AG08396 (cell line): Measurements from ENCODE around the gene TUBG1.
"Not testable (repeated sequence)": the region's sequence is repeated elsewhere in the genome, so short reads cannot be mapped to it uniquely, and the experiment has no call there.

Experiments
- DNase-seq: peaks from one replicate; pipeline ENCODE4 v3.0.0; 2012; ENCODE audit warnings: low spot score, mixed read lengths

TUBG1 gene

DNA sequence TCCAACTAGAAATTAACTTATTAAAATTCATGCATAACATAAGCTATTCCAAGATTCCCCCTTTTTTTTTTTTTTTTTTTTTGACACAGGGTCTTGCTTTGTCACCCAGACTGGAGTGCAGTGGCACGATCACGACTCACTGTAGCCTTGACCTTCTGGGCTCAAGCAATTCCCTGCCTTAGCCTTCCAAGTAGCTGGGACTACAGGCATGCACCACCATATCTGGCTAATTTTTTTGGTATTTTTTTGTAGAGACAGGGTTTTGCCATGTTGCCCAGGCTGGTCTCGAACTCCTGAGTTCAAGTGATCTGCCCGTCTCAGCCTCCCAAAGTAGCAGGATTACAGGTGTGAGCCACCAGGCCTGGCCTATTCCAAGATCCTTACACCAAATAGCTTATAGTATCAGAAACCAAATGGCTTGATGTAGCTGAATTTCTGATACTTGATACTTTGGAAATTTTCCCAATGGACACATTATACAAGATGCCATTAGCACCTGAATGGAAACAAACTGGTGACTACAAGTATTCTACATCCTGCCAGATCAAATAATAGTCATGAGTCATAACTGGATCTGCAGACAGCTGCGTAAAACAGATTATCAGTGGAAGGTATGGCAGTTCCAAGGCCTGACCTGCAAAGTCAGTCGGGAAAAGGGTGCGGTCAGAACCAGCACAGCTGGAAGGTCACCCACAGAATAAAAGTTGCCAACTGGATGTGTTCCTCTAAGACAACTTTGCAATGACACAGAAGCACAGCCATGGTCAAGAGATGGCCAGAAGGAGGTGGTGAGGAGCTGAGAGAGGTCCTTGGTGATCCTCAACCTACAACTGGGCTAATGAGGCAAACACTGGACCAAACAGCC is 14.5 kb downstream of the TUBG1 start:
- DNase-seq = no peak

DNA sequence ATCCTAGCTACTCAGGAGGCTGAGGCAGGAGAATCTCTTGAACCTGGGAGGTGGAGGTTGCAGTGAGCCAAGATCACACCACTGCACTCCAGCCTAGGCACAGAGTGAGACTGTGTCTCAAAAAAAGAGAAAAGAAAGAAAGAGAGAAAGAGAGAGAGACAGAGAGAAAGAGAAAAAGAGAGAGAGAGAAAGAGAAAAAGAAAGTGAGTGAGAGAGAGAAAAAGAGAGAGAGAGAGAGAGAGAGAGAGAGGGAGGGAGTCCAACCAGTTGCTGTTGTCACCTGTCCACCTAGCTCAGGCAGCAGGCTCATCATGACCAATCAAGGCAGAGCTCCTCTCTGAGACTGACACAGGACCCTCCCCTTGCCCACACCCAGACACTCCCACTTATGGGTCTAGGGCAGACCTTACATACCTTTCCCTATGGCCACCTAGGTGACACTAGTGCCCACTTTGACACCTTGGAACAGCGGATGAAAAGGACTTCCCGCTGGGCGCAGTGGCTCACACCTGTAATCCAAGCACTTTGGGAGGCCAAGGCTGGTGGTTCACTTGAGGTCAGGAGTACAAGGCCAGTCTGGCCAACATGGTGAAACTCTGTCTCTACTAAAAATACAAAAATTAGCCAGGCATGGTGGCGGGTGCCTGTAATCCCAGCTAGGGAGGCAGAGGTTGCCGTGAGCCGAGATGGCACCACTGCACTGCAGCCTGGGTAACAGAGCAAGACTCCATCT is 17.7 kb downstream of the TUBG1 start:
- DNase-seq = not testable (repeated sequence)

DNA sequence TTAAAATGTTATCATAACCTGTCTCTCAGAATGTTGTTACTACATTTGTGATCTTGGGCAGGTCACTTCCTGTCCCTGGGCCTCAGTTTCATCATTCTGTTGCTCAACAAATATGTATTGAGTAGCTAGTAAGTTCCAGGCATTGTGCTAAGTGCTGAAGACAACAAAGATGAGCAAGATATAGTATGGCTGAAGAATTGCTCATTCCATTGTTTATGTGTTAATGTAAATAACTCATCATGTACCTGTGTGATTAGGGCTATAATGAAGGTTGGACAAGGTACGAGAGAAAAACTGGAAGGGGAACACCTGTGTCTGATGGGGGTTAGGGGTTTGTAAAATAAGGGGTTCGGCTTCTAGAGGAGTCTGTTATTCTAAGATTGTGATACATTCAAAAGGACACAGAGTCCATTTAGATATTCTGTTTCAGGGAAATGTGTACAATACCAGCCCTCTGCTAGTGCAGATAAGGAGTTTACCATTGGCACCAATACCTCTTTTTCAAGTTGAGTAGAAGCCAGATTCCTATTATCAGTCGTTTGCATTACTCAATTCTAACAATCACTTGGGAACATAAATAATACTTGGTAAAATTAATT is 20.0 kb downstream of the TUBG1 start:
- no peak for DNase-seq

DNA sequence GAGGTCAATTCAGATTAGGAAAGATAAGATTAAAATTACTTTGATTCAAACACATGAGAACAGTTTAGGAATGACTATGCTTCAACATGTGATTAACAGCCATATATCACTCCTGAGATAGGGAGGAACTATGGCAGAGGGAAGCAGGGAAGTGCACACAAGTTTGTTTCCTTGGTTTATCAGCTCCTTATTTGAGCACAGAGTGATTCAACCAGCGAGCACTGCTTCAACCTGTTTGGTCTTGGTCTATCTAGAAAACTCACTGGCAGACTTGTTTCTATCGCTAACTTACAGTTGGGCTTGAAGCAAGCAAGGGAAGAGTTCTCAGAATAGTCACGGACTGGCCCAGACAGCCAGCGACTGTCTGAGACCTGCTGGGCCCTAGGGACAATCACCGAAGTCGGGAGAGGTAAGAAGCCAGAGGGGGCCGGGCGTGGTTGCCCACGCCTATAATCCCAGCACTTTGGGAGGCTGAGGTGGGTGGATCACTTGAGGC is 23.5 kb downstream of the TUBG1 start:
- no peak for DNase-seq

DNA sequence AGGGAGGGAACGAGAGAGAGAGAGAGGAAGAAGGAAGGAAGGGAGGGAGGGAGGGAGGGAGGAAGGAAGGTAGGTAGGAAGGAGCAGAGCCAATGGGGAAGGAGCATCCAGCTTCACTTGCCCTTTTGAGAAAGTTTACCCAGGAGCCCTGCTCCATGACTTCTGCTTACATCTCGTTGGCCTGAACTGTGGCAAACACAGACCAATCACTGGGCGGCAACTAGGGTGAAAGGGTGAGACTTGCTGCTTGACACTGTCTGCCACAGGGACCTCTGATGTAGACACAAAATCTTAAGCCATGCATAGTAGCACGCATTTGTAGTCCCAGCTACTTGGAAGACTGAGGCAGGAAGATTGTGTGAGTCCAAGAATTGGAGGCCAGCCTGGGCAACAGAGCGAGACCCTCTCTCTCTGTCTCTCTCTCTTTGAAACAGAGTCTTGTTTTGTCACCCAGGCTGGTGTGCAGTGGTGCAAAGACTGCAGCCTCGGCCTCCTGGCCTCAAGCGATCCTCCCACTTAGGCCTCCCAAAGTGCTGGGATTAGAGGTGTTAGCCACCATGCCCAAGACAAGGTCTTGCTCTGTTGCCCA is 30.1 kb downstream of the TUBG1 start:
- no peak for DNase-seq

DNA sequence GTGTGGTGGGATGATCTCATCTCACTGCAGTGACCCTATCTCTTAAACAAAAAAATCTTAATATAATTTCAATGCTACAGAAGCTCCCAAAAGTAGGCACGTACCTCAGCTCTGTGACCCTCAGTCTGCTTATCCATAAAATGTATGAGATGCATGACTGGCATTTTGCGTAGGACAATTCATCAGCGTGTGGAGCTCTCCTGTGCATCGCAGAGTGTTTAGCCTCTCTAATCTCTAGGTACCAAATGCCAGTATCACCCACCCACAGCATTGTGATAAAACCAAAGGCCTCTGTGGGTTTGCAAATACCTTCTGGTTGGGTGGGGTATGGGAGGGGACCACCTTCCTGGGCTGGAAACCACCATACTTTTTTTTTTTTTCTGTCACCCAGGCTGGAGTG is 30.6 kb downstream of the TUBG1 start:
- DNase-seq = no peak

DNA sequence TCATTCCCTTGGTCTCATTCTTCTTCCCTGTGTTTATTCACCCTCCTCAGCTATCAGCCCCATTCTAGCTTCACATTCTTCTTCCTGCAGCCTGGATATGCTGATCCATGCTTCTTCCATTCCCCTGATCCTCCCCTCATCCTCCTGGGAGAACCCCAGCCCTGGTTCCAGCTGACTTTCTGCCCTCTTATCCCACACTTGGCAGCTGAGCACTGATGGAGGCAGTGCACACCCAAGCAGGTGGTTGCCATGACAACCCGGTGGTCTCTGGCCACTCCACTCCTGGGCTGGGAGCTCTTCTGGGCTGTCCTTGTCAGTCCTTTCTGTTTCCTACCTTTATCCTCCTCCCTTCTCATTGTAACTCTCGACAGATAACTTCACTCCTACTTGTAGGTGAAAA is 32.9 kb downstream of the TUBG1 start:
- DNase-seq = no peak

DNA sequence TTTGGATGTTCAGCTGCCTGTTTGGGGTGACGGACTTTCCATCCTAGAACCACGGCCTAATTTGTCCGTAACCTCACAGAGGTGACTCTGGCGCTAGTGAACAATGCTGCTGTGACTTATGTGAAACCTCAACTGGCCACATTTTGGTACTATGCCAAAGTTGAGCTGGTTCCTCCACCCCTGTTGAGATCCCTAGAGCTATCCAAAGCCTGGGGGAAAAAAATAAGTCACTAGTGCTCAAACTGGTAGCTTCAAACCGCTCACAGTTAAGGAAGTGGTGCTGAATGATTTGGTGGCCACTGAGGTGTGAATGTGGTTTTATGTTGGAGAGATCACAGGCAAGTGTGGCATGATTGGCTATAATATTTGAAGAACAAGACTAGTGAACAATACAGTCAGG is 38.3 kb downstream of the TUBG1 start:
- no peak for DNase-seq

DNA sequence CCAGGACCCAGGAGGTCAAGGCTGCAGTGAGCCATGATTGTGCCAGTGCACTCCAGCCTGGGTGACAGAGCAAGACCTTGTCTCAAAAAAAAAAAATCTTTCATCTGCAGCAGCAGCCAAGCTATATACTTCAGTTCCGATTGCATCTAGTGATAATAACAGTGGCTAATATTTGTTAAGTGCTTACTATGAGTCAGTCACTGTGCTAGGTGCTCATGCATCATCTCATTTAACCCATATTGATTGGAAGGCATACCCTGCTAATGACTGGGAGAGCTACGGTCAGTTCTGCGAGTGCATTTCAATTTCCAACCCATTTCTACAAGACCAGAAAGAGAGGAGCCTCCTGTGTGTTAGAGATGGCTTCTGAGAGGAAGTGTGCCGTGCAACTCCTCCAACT is 41.9 kb downstream of the TUBG1 start:
- DNase-seq = no peak

DNA sequence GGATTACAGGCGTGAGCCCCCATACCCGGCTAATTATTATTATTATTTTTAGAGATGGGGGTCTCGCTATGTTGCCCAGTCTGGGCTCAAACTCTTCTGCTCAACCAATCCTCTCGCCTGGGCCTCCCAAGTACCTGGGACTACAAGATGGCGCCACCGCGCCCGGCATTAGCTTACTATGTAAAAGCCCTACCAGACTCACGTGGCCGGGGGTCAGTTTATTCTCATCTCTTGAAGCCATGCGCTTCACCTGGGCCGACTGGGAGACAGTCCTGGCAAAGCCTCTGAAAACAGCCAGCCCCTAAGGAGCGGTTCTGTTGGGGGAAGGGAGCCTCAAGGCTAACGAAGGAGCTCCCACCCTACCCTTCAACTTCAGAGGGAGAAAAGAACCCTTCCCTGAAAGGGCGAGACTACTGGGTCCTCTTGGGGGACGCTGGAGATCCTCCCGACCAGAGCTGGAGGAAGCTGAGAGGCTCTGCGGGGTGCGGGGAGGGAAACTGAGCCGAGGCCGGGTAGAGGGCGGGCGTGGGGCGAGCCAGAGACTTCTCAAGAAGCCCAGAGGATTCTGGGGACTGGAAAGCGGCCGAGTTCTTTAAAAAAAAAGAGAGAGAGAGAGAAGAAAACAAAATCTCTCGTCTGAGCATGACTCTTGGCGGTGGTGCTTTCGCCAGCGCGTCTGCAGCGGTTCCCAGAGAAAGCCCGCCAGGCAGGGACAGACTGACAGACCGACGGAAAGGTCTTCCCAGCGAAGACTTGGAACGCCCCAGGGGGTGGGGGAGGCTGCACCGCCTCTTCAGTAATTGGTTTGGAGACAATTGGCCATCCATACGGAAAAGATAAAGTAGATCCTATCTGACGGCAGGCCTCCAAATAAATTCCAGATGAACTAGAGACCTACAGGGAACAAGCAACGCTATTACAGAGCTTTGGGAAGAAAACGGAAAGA is 44.0 kb downstream of the TUBG1 start:
- peak; percentile 62 for DNase-seq

DNA sequence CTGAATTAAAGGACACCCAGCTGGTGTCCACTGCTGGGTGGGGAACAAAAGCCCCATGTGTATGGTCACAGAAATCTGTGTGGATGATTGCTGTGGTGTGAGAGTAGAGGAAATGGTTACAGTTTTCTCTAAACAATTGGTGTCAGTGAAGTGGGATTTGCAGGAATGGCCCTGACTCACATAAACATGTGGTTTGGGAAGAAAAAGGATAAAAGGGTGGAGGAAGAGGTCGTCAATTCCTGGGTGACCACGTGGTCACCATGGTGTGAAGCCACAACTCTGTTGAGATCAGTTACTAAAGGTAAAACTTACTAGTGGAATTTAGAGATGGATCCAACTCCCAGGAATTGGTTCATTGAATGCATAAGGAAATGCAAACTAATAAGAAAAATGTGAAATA is 46.0 kb downstream of the TUBG1 start:
- peak; percentile 48 for DNase-seq

DNA sequence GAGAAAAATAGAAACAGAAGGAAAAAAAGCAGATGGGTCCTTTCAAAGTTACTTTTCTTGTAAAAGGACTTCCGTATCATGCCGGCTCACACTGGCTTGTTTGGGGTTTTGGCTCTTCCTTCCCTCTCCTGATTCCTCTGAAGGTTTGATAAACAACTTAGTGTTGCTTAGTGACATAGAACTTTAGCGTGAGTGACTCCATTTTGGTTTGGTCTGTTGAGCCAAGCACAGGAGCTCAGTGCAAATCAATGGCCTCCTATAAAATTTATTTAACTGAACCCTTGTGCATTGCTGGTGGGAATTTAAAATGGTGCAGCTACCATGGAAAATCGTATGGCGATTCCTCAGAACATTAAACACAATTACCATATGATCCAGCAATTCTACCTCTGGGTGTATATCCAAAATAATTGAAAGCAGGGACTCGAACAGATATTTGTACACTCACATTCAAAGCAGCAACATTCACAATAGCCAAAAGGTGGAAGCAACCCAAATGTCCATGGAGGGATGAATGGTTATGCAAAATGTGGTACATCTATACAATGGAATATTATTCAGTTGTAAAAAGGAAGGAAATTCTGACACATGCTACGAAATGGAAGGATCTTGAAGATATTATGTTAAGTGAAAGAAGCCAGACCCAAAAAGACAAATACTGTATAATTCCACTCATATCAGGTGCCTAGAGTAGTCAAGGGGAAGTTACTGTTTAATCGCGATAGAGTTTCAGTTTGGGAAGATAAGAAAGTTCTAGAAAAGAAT is 48.5 kb downstream of the TUBG1 start:
- peak; percentile 1 for DNase-seq

DNA sequence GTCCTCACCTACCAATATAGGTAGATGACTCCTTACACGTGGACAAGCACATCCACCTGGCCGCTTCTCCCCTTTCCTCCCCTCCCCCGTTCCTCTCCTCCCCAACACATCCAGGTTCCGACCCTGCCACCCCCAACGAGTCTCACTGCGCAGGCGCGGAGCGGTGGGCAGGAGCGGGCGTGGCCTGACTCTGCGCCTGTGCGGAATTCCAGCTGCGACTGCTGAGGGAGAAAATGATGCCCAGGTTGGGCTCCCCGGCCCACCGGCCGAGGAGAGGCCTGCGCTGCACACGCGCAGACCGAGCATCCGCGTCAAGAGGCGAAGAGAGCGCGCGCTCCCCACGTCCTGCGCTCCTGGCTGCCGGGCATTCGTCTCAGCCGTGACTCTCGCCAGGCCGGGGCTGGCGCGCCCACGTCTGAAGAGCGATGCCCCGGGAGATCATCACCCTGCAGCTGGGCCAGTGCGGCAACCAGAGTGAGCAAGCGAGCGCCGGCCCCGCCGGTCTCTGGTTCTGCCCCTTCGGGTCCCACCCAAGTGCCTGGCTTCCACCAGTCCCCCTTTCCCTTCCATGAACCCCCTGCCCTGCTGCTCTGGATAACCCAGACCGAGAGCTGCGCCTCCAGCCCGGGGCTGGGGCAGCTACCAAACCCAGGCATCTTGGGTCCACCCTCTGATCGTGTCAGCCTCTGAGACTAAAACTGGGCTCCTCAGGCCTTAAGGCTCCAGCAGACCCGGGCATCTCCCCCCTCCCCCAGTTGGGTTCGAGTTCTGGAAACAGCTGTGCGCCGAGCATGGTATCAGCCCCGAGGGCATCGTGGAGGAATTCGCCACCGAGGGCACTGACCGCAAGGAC is 49.8 kb downstream of the TUBG1 start, which contains the start of gene TUBG2:
TSS of gene TUBG2 (plus strand) at position 206 of the 853 bp plus-strand sequence. CDS start at position 426, 220 bp downstream.
- peak; percentile 98 for DNase-seq

DNA sequence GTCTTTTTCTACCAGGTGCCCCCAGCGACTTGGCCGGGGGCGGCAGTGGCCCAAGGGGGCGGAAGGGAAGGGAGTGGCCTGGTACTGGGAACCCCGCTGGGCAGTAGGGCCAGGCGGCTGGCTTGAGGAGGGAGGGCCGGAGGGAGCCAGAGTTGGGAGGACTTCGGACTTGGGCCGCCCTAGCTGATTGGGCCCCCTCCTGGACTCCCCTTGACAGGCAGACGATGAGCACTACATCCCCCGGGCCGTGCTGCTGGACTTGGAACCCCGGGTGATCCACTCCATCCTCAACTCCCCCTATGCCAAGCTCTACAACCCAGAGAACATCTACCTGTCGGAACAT is 50.4 kb downstream of the TUBG1 start:
- DNase-seq = not testable (repeated sequence)

DNA sequence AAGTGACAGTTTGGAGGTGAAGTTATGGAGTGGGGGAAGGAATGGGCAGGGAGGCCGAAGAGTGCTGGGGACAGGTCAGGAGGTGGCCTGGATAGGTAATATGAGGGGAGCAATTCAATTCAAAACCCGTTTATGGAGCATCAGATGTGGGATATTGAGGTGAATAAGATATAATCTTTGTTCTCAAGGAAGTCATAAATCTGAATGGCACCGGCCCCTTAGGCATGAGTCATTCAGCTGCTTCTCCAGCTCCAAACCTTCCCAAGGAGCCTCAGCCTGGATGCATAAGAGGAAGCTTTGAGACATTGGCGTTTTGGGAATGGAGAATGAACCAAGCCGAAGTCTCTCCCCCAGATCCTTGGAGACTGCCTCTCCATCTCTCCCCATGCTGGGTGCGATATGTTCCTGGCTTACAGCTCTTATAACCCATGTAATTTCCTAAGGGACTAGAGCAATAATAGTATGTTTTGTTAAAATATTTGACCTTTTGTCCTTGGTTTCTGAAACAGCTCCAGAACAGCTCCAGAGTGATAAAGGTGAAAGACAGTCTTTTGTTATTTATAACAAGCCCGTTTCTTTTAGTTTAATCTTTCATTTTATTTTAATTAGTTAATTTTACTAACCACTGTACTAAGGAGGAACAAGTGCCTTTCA is 51.3 kb downstream of the TUBG1 start:
- DNase-seq = peak; percentile 66
